Muscle layer of colon (tissue), 2 donors: ENCODE measurements around the gene PRKCI.
"Not testable (repeated sequence)": the region's sequence is repeated elsewhere in the genome, so short reads cannot be mapped to it uniquely, and the experiment has no call there.

Experiments used
- H3K27ac ChIP-seq: one replicate; pipeline ENCODE4 v1.7.0; 2013; ENCODE audit warnings: low read depth, mild to moderate bottlenecking, low read length, moderate library complexity
- H3K27me3 ChIP-seq, 2 donors: one replicate each; pipeline ENCODE4 v1.7.0; 2013; ENCODE audit warnings: low read length in 2 of 2, mild to moderate bottlenecking in 2 of 2; ENCODE audit not compliant: insufficient read depth in 2 of 2, control insufficient read depth in 1 of 2
- H3K36me3 ChIP-seq: one replicate; pipeline ENCODE4 v1.7.0; 2013; ENCODE audit warnings: mild to moderate bottlenecking, low read length; ENCODE audit not compliant: insufficient read depth
- H3K4me1 ChIP-seq: one replicate; pipeline ENCODE4 v1.7.0; 2013; ENCODE audit warnings: mild to moderate bottlenecking, low read length; ENCODE audit not compliant: insufficient read depth
- H3K4me3 ChIP-seq, 2 donors: one replicate each; pipeline ENCODE4 v1.7.0; 2013; ENCODE audit warnings: low read length in 2 of 2, low read depth in 1 of 2, mild to moderate bottlenecking in 1 of 2, moderate library complexity in 1 of 2
- H3K9ac ChIP-seq: one replicate; pipeline ENCODE4 v1.7.0; 2013; ENCODE audit warnings: low read length
- H3K9me3 ChIP-seq: one replicate; pipeline ENCODE4 v1.7.0; 2013; ENCODE audit warnings: mild to moderate bottlenecking, low read length
- donor health status: abdominal sarcoma.
- donor health status: Adenocarcinoma of cecum.

Gene PRKCI

GRCh38 chr3:170327040-170327808 lies 105.0 kb downstream of the PRKCI start:
- no peaks in the 10 kb centered on the region for H3K27me3 ChIP-seq
- H3K27ac ChIP-seq, result no peak overlapping the region
- no peaks in the 10 kb centered on the region for H3K9me3 ChIP-seq
- H3K36me3 ChIP-seq, result no peaks in the 10 kb centered on the region
- H3K4me1 ChIP-seq, result no peaks in the 10 kb centered on the region
- H3K9ac ChIP-seq, result no peak overlapping the region
- no peak overlapping the region for H3K4me3 ChIP-seq

DNA sequence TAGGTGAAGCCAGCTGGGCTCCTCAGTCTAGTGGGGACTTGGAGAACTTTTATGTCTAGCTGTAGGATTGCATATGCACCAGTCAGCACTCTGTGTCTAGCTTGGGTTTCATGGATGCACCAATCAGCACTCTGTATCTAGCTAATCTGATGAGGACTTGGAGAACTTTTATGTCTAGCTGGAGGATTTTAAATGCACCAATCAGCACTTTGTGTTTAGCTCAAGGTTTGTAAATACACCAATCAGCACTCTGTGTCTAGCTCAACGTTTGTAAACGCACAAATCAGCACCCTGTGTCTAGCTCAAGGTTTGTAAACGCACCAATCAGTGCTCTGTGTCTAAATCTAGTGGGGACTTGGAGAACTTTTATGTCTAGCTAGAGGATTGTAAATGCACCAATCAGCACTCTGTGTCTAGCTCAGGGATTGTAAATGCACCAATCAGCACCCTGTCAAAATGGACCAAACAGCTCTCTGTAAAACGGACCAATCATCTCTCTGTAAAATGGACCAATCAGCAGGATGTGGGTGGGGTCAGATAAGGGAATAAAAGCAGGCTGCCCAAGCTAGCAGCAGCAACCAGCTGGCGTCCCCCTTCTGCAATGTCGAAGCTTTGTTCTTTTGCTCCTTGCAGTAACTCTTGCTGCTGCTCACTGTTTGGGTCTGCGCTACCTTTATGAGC lies 105.8 kb downstream of the PRKCI start:
- H3K27me3 ChIP-seq, result not testable (repeated sequence)

GRCh38 chr3:170330366-170330765 lies 108.1 kb downstream of the PRKCI start:
- Histone ChIP-seq H3K27me3 (no peaks in the 10 kb centered on the region), H3K9ac (no peak overlapping the region), H3K36me3 (no peaks in the 10 kb centered on the region), H3K4me1 (no peaks in the 10 kb centered on the region), H3K4me3 (no peak overlapping the region), H3K9me3 (no peaks in the 10 kb centered on the region), H3K27ac (no peak overlapping the region)

More for the DNA sequence above, 105.8 kb downstream of the PRKCI start:
- H3K27ac ChIP-seq, H3K9ac ChIP-seq, H3K4me3 ChIP-seq, H3K36me3 ChIP-seq, H3K9me3 ChIP-seq, H3K4me1 ChIP-seq: not testable (repeated sequence)

- H3K36me3 ChIP-seq, result no peaks in the 10 kb centered on the region
- H3K9ac ChIP-seq, result no peak overlapping the region
- no peaks in the 10 kb centered on the region for H3K27me3 ChIP-seq
- H3K9me3 ChIP-seq, result no peaks in the 10 kb centered on the region
- no peak overlapping the region for H3K4me3 ChIP-seq
- no peaks in the 10 kb centered on the region for H3K4me1 ChIP-seq
- H3K27ac ChIP-seq, result no peak overlapping the region
Observed at GRCh38 chr3:170331143-170331542, 108.9 kb downstream of the PRKCI start.

DNA sequence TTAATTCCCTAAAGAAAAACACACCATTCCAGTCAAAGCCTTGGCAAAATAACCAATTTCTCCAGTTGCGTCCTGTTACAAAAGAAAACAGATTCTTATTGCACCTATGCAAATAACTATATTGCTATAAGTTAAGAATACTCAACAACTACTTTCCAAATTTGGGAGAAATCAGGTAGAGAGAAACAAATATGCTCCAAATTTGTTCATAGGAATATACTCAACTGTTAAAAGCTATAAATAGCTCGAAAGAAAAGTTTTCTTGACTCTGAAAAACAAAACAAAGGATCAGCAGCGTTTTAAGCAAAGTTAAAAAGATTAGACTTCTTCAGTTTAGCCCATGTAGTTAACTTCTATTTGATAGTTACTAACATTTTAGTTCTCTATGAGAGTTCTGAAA lies 115.2 kb downstream of the PRKCI start:
- Histone ChIP-seq H3K9ac (no peak overlapping the region), H3K9me3 (no peaks in the 10 kb centered on the region)

GRCh38 chr3:170338690-170339340 lies 116.6 kb downstream of the PRKCI start:
- H3K27me3 ChIP-seq, result no peaks in the 10 kb centered on the region
- no peaks in the 10 kb centered on the region for H3K9me3 ChIP-seq
- H3K27ac ChIP-seq, result no peak overlapping the region
- no peak overlapping the region for H3K9ac ChIP-seq
- no peaks in the 10 kb centered on the region for H3K36me3 ChIP-seq
- no peaks in the 10 kb centered on the region for H3K4me1 ChIP-seq
- no peak overlapping the region for H3K4me3 ChIP-seq

More for the DNA sequence above, 115.2 kb downstream of the PRKCI start:
- H3K4me1 ChIP-seq, result no peaks in the 10 kb centered on the region
- H3K27ac ChIP-seq, result no peak overlapping the region
- no peaks in the 10 kb centered on the region for H3K36me3 ChIP-seq
- no peak overlapping the region for H3K4me3 ChIP-seq
- no peaks in the 10 kb centered on the region for H3K27me3 ChIP-seq

DNA sequence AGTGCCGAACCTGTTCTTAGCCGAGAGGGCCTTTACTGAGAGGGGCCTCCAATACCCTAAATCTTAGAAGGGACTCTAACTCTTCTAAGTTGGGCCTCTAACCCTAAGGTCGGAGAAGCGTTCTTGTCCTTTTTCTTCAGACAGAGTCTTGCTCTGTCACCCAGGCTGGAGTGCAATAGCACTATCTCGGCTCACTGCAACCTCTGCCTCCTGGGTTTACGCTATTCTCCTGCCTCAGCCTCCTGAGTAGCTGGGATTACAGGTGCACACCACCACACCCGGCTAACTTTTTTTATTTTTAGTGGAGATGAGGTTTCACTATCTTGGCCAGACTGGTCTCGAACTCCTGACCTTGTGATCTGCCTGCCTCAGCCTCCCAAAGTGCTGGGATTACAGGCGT lies 120.0 kb downstream of the PRKCI start:
- H3K4me1 ChIP-seq, H3K4me3 ChIP-seq, H3K36me3 ChIP-seq, H3K9ac ChIP-seq, H3K27ac ChIP-seq, H3K9me3 ChIP-seq, H3K27me3 ChIP-seq: not testable (repeated sequence)

- not testable (repeated sequence) for H3K36me3 ChIP-seq, H3K27ac ChIP-seq, H3K9me3 ChIP-seq, H3K4me1 ChIP-seq, H3K27me3 ChIP-seq, H3K9ac ChIP-seq, H3K4me3 ChIP-seq
Observed at GRCh38 chr3:170343859-170344258, 121.6 kb downstream of the PRKCI start.

DNA sequence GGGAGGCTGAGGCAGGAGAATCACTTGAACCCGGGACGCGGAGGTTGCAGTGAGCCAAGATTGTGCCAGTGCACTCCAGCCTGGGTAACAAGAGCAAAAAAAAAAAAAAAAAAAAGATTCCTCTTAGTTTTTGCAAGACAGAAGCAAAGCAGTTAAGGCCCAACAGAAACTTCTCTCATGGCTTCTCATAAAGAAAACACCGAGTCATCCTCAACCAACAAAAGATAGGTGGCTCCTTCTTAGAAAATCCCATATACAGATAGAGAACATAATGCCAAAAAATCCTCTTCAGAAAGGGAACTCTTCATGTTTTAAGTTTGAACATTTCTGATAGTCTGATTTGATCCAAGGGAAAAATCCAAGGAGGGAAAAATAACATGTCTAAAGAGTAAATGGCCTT lies 122.7 kb downstream of the PRKCI start:
- H3K27ac ChIP-seq, result no peak overlapping the region
- no peak overlapping the region for H3K9ac ChIP-seq
- no peaks in the 10 kb centered on the region for H3K9me3 ChIP-seq
- H3K36me3 ChIP-seq, result no peaks in the 10 kb centered on the region
- H3K4me1 ChIP-seq, result no peaks in the 10 kb centered on the region
- no peaks in the 10 kb centered on the region for H3K27me3 ChIP-seq
- H3K4me3 ChIP-seq, result no peak overlapping the region

GRCh38 chr3:170346481-170347392 lies 124.5 kb downstream of the PRKCI start:
- Histone ChIP-seq H3K36me3 (no peaks in the 10 kb centered on the region), H3K27me3 (no peaks in the 10 kb centered on the region), H3K4me3 (no peak overlapping the region), H3K9ac (no peak overlapping the region), H3K4me1 (no peaks in the 10 kb centered on the region), H3K9me3 (no peaks in the 10 kb centered on the region), H3K27ac (no peak overlapping the region)
